Heart left ventricle (tissue), 16 donors: ENCODE data around the gene TMEM11. TPM values are rescaled to one million over a fixed set of nuclear protein-coding genes. Genes with fewer than 3 reads are reported as not detected.

Experiments used
- ATAC-seq, 4 donors: fragments of 200-7000 bp; cut with Tn5 transposase; one replicate each; pipeline ENCODE4 v1.9.1; 2020 to 2022; ENCODE audit warnings: moderate library complexity in 4 of 4, mild to moderate bottlenecking in 3 of 4, moderate number of reproducible peaks in 1 of 4
- DNase-seq, 5 donors: peaks; one replicate each; pipeline ENCODE4 v3.0.0-alpha.2; 2020
- H3K27ac ChIP-seq, 12 donors: fragments of 200-600 bp; sonication (generic) in 4 of 12; one replicate each; pipeline versions ENCODE4 v1.5.0 to v1.8.0; 2016 to 2022; ENCODE audit warnings: mild to moderate bottlenecking in 2 of 12
- H3K27me3 ChIP-seq, 9 donors: fragments of 200-600 bp; sonication (generic) in 2 of 9; one replicate each; pipeline versions ENCODE4 v1.5.1 to v1.8.0; 2016 to 2022; ENCODE audit warnings: mild to moderate bottlenecking in 3 of 9
- H3K36me3 ChIP-seq, 9 donors: fragments of 200-600 bp; sonication (generic) in 2 of 9; one replicate each; pipeline versions ENCODE4 v1.5.0 to v1.8.0; 2018 to 2022; ENCODE audit warnings: mild to moderate bottlenecking in 2 of 9
- H3K4me1 ChIP-seq, 12 donors: fragments of 200-600 bp; sonication (generic) in 4 of 12; one replicate each; pipeline versions ENCODE4 v1.5.0 to v1.8.0; 2016 to 2022; ENCODE audit warnings: mild to moderate bottlenecking in 3 of 12
- H3K4me3 ChIP-seq, 12 donors: fragments of 200-600 bp; sonication (generic) in 4 of 12; one replicate each; pipeline versions ENCODE4 v1.5.0 to v1.8.0; 2017 to 2022; ENCODE audit warnings: mild to moderate bottlenecking in 9 of 12, moderate library complexity in 4 of 12
- H3K9me3 ChIP-seq, 12 donors: fragments of 200-600 bp; sonication (generic) in 4 of 12; one replicate each; pipeline versions ENCODE4 v1.5.0 to v1.8.0; 2016 to 2022; ENCODE audit warnings: mild to moderate bottlenecking in 1 of 12
- POLR2A ChIP-seq, 2 donors: fragments of 450-650 bp; IDR thresholded peaks; one replicate each; pipeline ENCODE4 v1.6.1; 2017; ENCODE audit warnings: antibody characterized with exemption in 2 of 2, mild to moderate bottlenecking in 2 of 2, moderate library complexity in 2 of 2
- WGBS, 4 donors: extraction: QIAGEN DNeasy Blood & Tissue Kit in 2 of 4; methylation state at CpG; one replicate each; pipeline versions ENCODE4 v1.1.5 to v1.1.7; 2013 to 2018; 5-methylcytosine and 5-hydroxymethylcytosine counted together
- intact Hi-C, 10 donors: fragments of 100-400 bp; cut with DNase I; formaldehyde crosslinking; loops; one replicate each; pipeline versions ENCODE4 v1.11.1 to v1.14.2; 2022
- polyA plus RNA-seq, 2 donors: library from polyadenylated mRNA; stranded (reverse); fragments of 200-250 nt; gene quantifications; one replicate each; pipeline ENCODE4 v1.2.3, GENCODE V29; 2013
- total RNA-seq, 9 donors: library from RNA; depleted of rRNA in 2 of 9; stranded (reverse); fragments of >200 nt in 2 of 9; fragmentation: NEBNext Ultra II Directional in 3 of 9; extraction: Animal tissue kit (Norgen Biotek cat#: 25700) in 3 of 9; gene quantifications; one replicate each; pipeline versions ENCODE4 v1.1.0 to v1.2.4, GENCODE V29; 2016 to 2023
- TF ChIP-seq, protein P1 (sequence below), 12 donors: fragments of 200-600 bp; sonication (generic) in 4 of 12; IDR thresholded peaks; one replicate each; pipeline versions ENCODE4 v1.5.0 to v1.8.0; 2018 to 2022; ENCODE audit warnings: antibody characterized with exemption in 12 of 12, mild to moderate bottlenecking in 5 of 12
- donor health status: ischemic (EF 13 %, LVEDD 7.1; RV severe dilation, severe dysfunction).
- donor health status: healthy with polysubstance abuse.
- donor health status: DM: no; HTN: yes; CAD: no.
- donor health status: DM: no; HTN: no; CAD: no.
- donor health status: ischemic (EF 25% LVEDD 6.9; RV normal size, moderate dysfunction).
- donor health status: ischemic (EF 25% LVEDD 5.7; RV mildly dilated, moderate dysfunction).
- donor health status: healthy.
- donor health status: DM: yes; HTN: yes; CAD: no.
- donor health status: ischemic (EF 35%, LVEDD 5.7; RV mildly dilated, moderate dysfunction).
- donor health status: nonischemic (EF 11% LVEDD 7.7; RV severe dilation, severe dysfunction).
- donor health status: DM: yes; HTN: yes; CAD: no.
- donor health status: PGD.
- donor health status: ischemic (EF 29% LVEDD 5.4; RV normal size, mild dysfunction).
- donor health status: nonischemic (EF 23%, LVEDD 6.1; RV moderate dilation, normal function).

The TMEM11 gene
- total and polyA plus RNA-seq, 11 donors, result 23.2 to 59.7 (median 33.0) TPM

DNA sequence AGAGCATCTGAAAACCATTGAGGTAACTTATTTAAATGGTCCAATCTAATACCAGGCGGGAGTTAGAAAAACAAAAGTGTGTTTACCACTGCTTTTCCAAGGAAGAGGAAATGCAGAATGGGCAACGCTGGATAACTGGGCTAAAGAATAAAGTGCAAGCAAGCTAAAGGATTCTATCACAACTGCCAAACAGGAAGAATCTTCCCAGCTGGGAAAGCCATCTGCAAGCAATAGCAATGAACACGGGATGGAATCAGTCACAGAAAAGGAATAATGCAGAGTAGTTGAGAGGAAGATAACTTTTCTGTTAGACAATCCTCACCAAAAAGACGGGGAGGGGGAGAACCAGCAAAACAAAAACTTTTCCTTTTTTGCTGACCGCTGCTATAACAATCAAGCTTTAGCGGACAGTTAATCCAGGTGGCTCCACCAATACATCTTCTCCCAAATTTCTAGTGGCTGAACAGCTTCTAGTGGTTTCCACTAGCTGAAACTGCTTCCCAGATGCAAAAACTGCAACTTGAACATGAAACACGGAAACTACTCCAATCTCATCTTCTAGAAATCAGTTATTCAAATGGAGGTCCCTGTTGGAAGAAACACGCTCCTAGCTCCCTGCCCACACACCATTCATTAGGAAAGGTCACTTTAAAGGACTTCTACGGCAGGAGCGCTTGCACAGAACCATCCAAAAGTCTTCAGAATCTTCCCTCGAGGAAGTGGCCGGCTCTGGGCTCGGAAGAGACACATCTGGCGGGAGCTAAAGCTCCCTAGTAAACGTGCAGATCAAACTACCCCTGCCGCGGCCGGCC lies 929 bp downstream of the TMEM11 start:
- no peaks in the 10 kb centered on the region for H3K9me3 ChIP-seq
- H3K27me3 ChIP-seq, result no peaks in the 10 kb centered on the region
- ATAC-seq (no peak), DNase-seq (no peak)
- WGBS, 4 donors, result 4 to 6% (median 5%) methylated on average over 15 to 18 of the region's 18 CpGs
- peaks cover 9 to 70% (median 60%) of the 10 kb centered on the region in 12 donors for H3K4me1 ChIP-seq
- intact Hi-C loops, result loop anchor here in 8 of 10 donors (2.0 to 10.0 kb wide), 7 partner anchors 39 to 171 kb away; partner anchors contain the start of genes DHRS7B (in 7 of the 8), NATD1 (in 2 of the 8) and USP22 (in 1 of the 8)
- TF ChIP-seq, protein P1, sequence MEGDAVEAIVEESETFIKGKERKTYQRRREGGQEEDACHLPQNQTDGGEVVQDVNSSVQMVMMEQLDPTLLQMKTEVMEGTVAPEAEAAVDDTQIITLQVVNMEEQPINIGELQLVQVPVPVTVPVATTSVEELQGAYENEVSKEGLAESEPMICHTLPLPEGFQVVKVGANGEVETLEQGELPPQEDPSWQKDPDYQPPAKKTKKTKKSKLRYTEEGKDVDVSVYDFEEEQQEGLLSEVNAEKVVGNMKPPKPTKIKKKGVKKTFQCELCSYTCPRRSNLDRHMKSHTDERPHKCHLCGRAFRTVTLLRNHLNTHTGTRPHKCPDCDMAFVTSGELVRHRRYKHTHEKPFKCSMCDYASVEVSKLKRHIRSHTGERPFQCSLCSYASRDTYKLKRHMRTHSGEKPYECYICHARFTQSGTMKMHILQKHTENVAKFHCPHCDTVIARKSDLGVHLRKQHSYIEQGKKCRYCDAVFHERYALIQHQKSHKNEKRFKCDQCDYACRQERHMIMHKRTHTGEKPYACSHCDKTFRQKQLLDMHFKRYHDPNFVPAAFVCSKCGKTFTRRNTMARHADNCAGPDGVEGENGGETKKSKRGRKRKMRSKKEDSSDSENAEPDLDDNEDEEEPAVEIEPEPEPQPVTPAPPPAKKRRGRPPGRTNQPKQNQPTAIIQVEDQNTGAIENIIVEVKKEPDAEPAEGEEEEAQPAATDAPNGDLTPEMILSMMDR (IDR thresholded peaks at IDR 0.05), result no peak
- no peak for TF ChIP-seq POLR2A (IDR thresholded peaks at IDR 0.05)
- H3K4me3 ChIP-seq, result peak overlapping the region; percentile 65 to 100 (median 89)
- peaks cover 0 to 30% (median 17%) of the 10 kb centered on the region in 9 donors for H3K36me3 ChIP-seq
- H3K27ac ChIP-seq, result peak overlapping the region; percentile 88 to 99 (median 97)

DNA sequence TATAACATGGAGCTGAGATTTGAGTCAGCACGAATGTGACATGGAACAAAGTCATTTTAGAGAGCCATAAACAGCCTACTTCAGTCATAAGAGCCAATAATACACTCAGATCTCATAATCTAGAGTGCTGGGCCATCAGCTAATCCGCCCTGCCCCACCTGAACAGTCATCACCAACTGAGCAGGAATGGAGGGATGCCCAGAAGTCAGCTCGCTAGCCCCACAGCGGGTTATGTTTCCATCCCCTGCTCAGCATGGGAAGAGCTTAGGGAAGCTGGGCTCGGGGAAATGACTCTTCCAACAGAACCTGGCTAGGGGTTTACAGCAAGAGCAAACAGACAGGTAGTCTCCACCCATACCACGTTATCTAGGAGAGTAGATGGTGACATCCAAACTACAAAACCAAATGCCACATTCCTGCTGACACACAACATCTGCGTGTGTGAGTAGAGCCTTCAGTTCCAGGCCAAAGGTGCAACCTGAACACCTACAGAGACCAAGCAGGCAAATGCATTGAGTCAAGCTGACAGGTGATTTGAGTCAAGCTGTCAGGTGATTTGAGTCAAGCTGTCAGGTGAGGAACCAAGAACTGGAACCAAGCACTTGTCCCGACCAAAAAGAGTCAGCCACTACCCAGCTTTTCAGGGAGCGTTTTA lies 2.0 kb downstream of the TMEM11 start:
- no peaks in the 10 kb centered on the region for H3K27me3 ChIP-seq
- intact Hi-C loops, result loop anchor here in 8 of 10 donors (2.0 to 10.0 kb wide), 7 partner anchors 40 to 170 kb away; partner anchors contain the start of genes DHRS7B (in 7 of the 8), NATD1 (in 2 of the 8) and USP22 (in 1 of the 8)
- no peak for TF ChIP-seq POLR2A (IDR thresholded peaks at IDR 0.05)
- TF ChIP-seq, protein P1 (IDR thresholded peaks at IDR 0.05), result no peak
- no peak for ATAC-seq
- WGBS, 4 donors, result 70 to 79% (median 74%) methylated on average over 8 to 9 of the region's 9 CpGs
- H3K36me3 ChIP-seq, result peaks cover 0 to 41% (median 18%) of the 10 kb centered on the region in 9 donors
- no peaks in the 10 kb centered on the region for H3K9me3 ChIP-seq
- H3K4me1 ChIP-seq, result peaks cover 9 to 80% (median 60%) of the 10 kb centered on the region in 12 donors
- H3K27ac ChIP-seq, result no peak overlapping the region
- no peak for DNase-seq
- peak overlapping the region in 4 of 12 donors; percentile 74 to 98 (median 83) for H3K4me3 ChIP-seq

DNA sequence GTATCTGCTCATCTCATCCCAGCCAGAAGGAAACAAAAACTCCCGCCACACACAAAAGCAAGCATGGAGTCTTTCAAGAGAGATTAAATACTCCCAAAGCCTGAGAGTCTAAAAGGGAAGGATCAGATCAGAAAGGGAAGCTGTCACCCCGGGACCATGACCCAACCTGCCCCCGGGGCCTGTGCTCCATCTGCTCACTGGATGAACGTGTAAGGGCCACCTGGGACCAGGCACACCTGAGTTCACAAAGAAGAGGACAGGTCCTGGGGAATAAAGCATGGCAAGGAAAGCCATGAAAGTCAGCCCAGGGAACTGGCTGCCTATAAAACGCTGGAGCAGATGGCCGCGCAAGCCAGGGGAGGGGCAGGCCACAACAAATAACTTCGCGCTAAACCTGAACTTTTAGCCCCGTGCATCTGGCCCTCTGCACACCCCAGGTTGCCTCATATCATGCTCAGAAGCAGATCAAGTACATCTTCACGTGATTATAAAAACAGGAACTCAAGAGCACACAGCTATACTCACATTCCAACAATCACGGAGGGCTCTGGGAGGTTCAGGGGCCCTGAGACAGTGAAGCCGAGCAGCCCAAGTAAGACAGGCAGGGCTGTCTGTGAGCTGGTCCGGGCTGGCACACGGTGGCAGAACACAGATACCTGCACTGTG lies 3.4 kb downstream of the TMEM11 start:
- Histone ChIP-seq H3K27ac (peak overlapping the region in 8 of 12 donors; percentile 4 to 71 (median 42)), H3K27me3 (no peaks in the 10 kb centered on the region), H3K36me3 (peaks cover 0 to 47% (median 18%) of the 10 kb centered on the region in 9 donors), H3K4me3 (no peak overlapping the region), H3K9me3 (no peaks in the 10 kb centered on the region), H3K4me1 (peaks cover 9 to 85% (median 60%) of the 10 kb centered on the region in 12 donors)
- TF ChIP-seq POLR2A (IDR thresholded peaks at IDR 0.05), result no peak
- TF ChIP-seq, protein P1 (IDR thresholded peaks at IDR 0.05), result no peak
- intact Hi-C loops, result loop anchor here in 8 of 10 donors (5.0 to 10.0 kb wide), 6 partner anchors 38 to 168 kb away; partner anchors contain the start of genes DHRS7B (in 7 of the 8), NATD1 (in 2 of the 8) and USP22 (in 1 of the 8)
- DNase-seq (no peak), ATAC-seq (no peak)
- 64 to 67% (median 66%) methylated on average over 14 to 15 of the region's 15 CpGs for WGBS, 4 donors
